OCI-LY7 (cell line): Measurements from ENCODE around the gene NAT8.
"Not testable (repeated sequence)": the region's sequence is repeated elsewhere in the genome, so short reads cannot be mapped to it uniquely, and the experiment has no call there.

ENCODE experiments used
- CTCF ChIP-seq: fragments of 200-600 bp; sonication (generic); conservative IDR thresholded peaks from 2 replicates; pipeline ENCODE4 v1.5.1; 2014; ENCODE audit warnings: mild to moderate bottlenecking, antibody characterized with exemption, low read length, moderate library complexity, mixed read lengths
- EZH2phosphoT487 ChIP-seq: fragments of 200-600 bp; sonication (generic); IDR thresholded peaks from 2 replicates; pipeline ENCODE4 v1.6.1; 2018; ENCODE audit warnings: low read depth, borderline replicate concordance, mild to moderate bottlenecking, mixed run types, antibody characterized with exemption, low read length, moderate library complexity, mixed read lengths

- not testable (repeated sequence) for TF ChIP-seq EZH2phosphoT487, CTCF
Observed at GRCh38 chr2:73628493-73628892, 13.7 kb downstream of the NAT8 start.
